IMR-90 (cell line): ENCODE measurements around the gene TPST1. TPM values are rescaled to one million over a fixed set of nuclear protein-coding genes. Genes with fewer than 3 reads are reported as not detected.
"Not testable (repeated sequence)": the region's sequence is repeated elsewhere in the genome, so short reads cannot be mapped to it uniquely, and the experiment has no call there.

Experiments used
- ATAC-seq: fragments of 200-7000 bp; cut with Tn5 transposase; 2 replicates; pipeline ENCODE4 v1.9.1; 2020; ENCODE audit warnings: low read depth, mild to moderate bottlenecking, moderate library complexity
- BruUV-seq: library from RNA; stranded (reverse); fragments of 400-500 nt; replicated peaks from 2 replicates; lab custom pipeline; 2021; lab: Mats Ljungman, UMichigan
- CTCF ChIA-PET: fragments of 300-600 bp; formaldehyde crosslinking; extraction: SDS; loops from one replicate; lab custom pipeline; 2021; ENCODE audit warnings: antibody characterized with exemption; lab: Yijun Ruan, JAX
- POLR2A ChIA-PET: fragments of 300-600 bp; sonication (Branson Sonifier 250); formaldehyde crosslinking; loops from one replicate; lab custom pipeline; 2022; ENCODE audit warnings: antibody characterized with exemption; ENCODE audit not compliant: unreplicated experiment; lab: Charles Lee
- DNase-seq: peaks from one replicate; pipeline ENCODE4 v3.0.0; 2013
- H2AFZ ChIP-seq: replicated peaks from 2 replicates; pipeline ENCODE3; 2013; ENCODE audit warnings: low read length, mild to moderate bottlenecking; ENCODE audit not compliant: poor library complexity
- H2AK5ac ChIP-seq: 2 replicates; pipeline ENCODE4 v1.6.1; 2013; ENCODE audit warnings: low read depth, low read length, inconsistent platforms
- H2AK9ac ChIP-seq: replicated peaks from 2 replicates; pipeline ENCODE3; 2013; ENCODE audit warnings: mild to moderate bottlenecking, low read depth, low read length, moderate library complexity; ENCODE audit not compliant: poor library complexity
- H2BK120ac ChIP-seq: 2 replicates; pipeline ENCODE4 v1.6.1; 2013; ENCODE audit warnings: low read depth, low read length, inconsistent platforms
- H2BK15ac ChIP-seq: 3 replicates; pipeline ENCODE4 v1.6.1; 2013; ENCODE audit warnings: low read depth, low read length, inconsistent platforms
- H2BK20ac ChIP-seq: 2 replicates; pipeline ENCODE4 v1.6.1; 2013; ENCODE audit warnings: low read depth, mild to moderate bottlenecking, inconsistent platforms, low read length, moderate library complexity
- H2BK5ac ChIP-seq: 2 replicates; pipeline ENCODE4 v1.6.1; 2013; ENCODE audit warnings: mild to moderate bottlenecking, low read depth, low read length, inconsistent platforms; ENCODE audit not compliant: poor library complexity, severe bottlenecking
- H3K14ac ChIP-seq: replicated peaks from 2 replicates; pipeline ENCODE4 v1.6.1; 2013; ENCODE audit warnings: low read depth, low read length, inconsistent platforms
- H3K18ac ChIP-seq: 2 replicates; pipeline ENCODE4 v1.6.1; 2013; ENCODE audit warnings: low read depth, low read length, control low read depth
- H3K23ac ChIP-seq: 2 replicates; pipeline ENCODE4 v1.6.1; 2013; ENCODE audit warnings: low read depth, low read length, inconsistent platforms
- H3K27ac ChIP-seq: 2 replicates; pipeline ENCODE4 v1.5.1; 2013; ENCODE audit warnings: mild to moderate bottlenecking, control low read depth, low read length; ENCODE audit not compliant: insufficient read depth
- H3K27me3 ChIP-seq: 2 replicates; pipeline ENCODE4 v1.6.1; 2013; ENCODE audit warnings: low read length; ENCODE audit not compliant: control insufficient read depth, insufficient read depth
- H3K36me3 ChIP-seq: 2 replicates; pipeline ENCODE4 v1.6.1; 2013; ENCODE audit warnings: low read length, mixed read lengths; ENCODE audit not compliant: control insufficient read depth, insufficient read depth
- H3K4ac ChIP-seq: 2 replicates; pipeline ENCODE4 v1.6.1; 2013; ENCODE audit warnings: low read depth, low read length, inconsistent platforms
- H3K4me1 ChIP-seq: 2 replicates; pipeline ENCODE4 v1.6.1; 2013; ENCODE audit warnings: low read length, mixed read lengths; ENCODE audit not compliant: control insufficient read depth, insufficient read depth
- H3K4me2 ChIP-seq: 2 replicates; pipeline ENCODE4 v1.6.1; 2013; ENCODE audit warnings: low read depth, mild to moderate bottlenecking, control low read depth, low read length, moderate library complexity
- H3K4me3 ChIP-seq: 2 replicates; pipeline ENCODE4 v1.5.1; 2013; ENCODE audit warnings: low read depth, mild to moderate bottlenecking, control low read depth, low read length, moderate library complexity; ENCODE audit not compliant: insufficient read depth
- H3K56ac ChIP-seq: 2 replicates; pipeline ENCODE4 v1.6.1; 2013; ENCODE audit warnings: low read length, inconsistent platforms; ENCODE audit not compliant: insufficient read depth; ENCODE audit errors: extremely low read depth
- H3K79me1 ChIP-seq, 2 experiments: 2 replicates each; pipeline ENCODE4 v1.6.1; 2013; ENCODE audit warnings: low read length in 2 of 2, inconsistent platforms in 1 of 2, low read depth in 1 of 2
- H3K9ac ChIP-seq: 2 replicates; pipeline ENCODE4 v1.6.1; 2013; ENCODE audit warnings: low read depth, low read length, control low read depth
- H3K9me1 ChIP-seq: 2 replicates; pipeline ENCODE4 v1.6.1; 2013; ENCODE audit warnings: low read length, inconsistent platforms; ENCODE audit not compliant: insufficient read depth
- H3K9me3 ChIP-seq: 2 replicates; pipeline ENCODE4 v1.6.1; 2013; ENCODE audit warnings: low read length; ENCODE audit not compliant: control insufficient read depth, insufficient read depth
- H4K20me1 ChIP-seq: 2 replicates; pipeline ENCODE4 v1.6.1; 2013; ENCODE audit warnings: low read length, inconsistent platforms; ENCODE audit not compliant: insufficient read depth
- H4K5ac ChIP-seq: 2 replicates; pipeline ENCODE4 v1.6.1; 2013; ENCODE audit warnings: mild to moderate bottlenecking, low read depth, low read length, control low read depth
- H4K8ac ChIP-seq, 2 experiments: 2 replicates each; pipeline ENCODE4 v1.6.1; 2013; ENCODE audit warnings: low read depth in 2 of 2, low read length in 2 of 2, control low read depth in 1 of 2, inconsistent platforms in 1 of 2
- H4K91ac ChIP-seq: 2 replicates; pipeline ENCODE4 v1.6.1; 2013; ENCODE audit warnings: low read depth, low read length, inconsistent platforms; ENCODE audit not compliant: insufficient read depth
- CEBPB ChIP-seq: IDR thresholded peaks from 2 replicates; pipeline ENCODE4 v1.6.1; 2012; ENCODE audit warnings: low read depth, low read length, improper control_type of control experiment
- WGBS, 2 experiments: methylation state at CpG; one replicate each; pipeline versions ENCODE4 v1.1.5 to v1.1.7; 2013; ENCODE audit warnings: missing lambda C conversion rate in 2 of 2; ENCODE audit not compliant: insufficient read length in 1 of 2; ENCODE audit errors: extremely low coverage in 2 of 2; 5-methylcytosine and 5-hydroxymethylcytosine counted together
- dilution Hi-C: fragments of 300-500 bp; cut with HindIII; formaldehyde crosslinking; loops from one replicate; pipeline ENCODE4 v1.14.3; 2018; ENCODE audit warnings: low sequenced_read_pairs; ENCODE audit not compliant: unreplicated experiment
- in situ Hi-C: fragments of 300-500 bp; cut with MboI; formaldehyde crosslinking; loops from 3 replicates; pipeline ENCODE4 v1.14.3; 2019; ENCODE audit warnings: low sequenced_read_pairs, inconsistent platforms, mixed read lengths
- intact Hi-C: fragments of 100-400 bp; cut with micrococcal nuclease; formaldehyde crosslinking; loops from 2 replicates; pipeline ENCODE4 v1.10.0; 2022
- polyA plus RNA-seq, 3 experiments: library from polyadenylated mRNA; depleted of rRNA; stranded (reverse); fragments of >200 nt; gene quantifications; 2 replicates each; pipeline ENCODE4 v1.2.3, GENCODE V29; 2012; ENCODE audit warnings: low replicate concordance in 1 of 3
- total RNA-seq: library from RNA; depleted of rRNA; stranded (reverse); fragments of >200 nt; gene quantifications from 2 replicates; pipeline ENCODE4 v1.2.3, GENCODE V29; 2012

Gene TPST1
- total and polyA plus RNA-seq, 2 of the 4 experiments (the other 2 are of a cell fraction): 37.7 to 58.6 TPM

DNA sequence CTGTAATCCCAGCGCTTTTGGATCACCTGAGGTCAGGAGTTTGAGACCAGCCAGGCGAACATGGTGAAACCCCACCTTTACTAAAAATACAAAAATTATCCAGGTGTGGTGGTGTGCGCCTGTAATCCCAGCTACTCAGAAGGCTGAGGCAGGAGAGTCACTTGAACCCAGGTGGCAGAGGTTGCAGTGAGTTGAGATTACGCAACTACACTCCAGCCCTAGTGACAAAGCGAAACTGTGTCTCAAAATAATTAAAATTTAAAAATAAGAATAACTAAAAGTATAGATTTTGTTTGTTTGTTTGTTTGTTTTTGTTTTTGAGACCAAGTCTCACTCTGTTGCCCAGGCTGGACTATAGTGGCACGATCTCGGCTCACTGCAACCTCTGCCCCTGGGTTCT, 49.1 kb upstream of the TPST1 start:
- in situ Hi-C loops, dilution Hi-C loops, H3K9ac ChIP-seq, H4K91ac ChIP-seq, H3K14ac ChIP-seq, H4K8ac ChIP-seq, BruUV-seq, H4K20me1 ChIP-seq, H3K9me1 ChIP-seq, POLR2A ChIA-PET, H2AFZ ChIP-seq, intact Hi-C loops, H2AK9ac ChIP-seq, CTCF ChIA-PET, H3K56ac ChIP-seq, H3K4me2 ChIP-seq, H2BK120ac ChIP-seq, DNase-seq, H3K27me3 ChIP-seq, H2AK5ac ChIP-seq, ATAC-seq, H4K5ac ChIP-seq, H3K4me3 ChIP-seq, H3K23ac ChIP-seq, H3K18ac ChIP-seq, H2BK15ac ChIP-seq, H2BK5ac ChIP-seq, H2BK20ac ChIP-seq, H3K27ac ChIP-seq, H3K4ac ChIP-seq: not testable (repeated sequence)
- Histone ChIP-seq H3K79me1 (peaks cover 0 to 33% of the 10 kb centered on the region in 2 experiments), H3K4me1 (peaks cover 14% of the 10 kb centered on the region), H3K9me3 (peaks cover 12% of the 10 kb centered on the region), H3K36me3 (peaks cover 23% of the 10 kb centered on the region)
- peak; percentile 76 for TF ChIP-seq CEBPB
- WGBS, 2 experiments: no CpG with 5 or more reads among the region's 7 CpGs
